ENCODE results near the gene ISCA1. TPM values are rescaled to one million over a fixed set of nuclear protein-coding genes. Genes with fewer than 3 reads are reported as not detected.

ISCA1 gene
- polyA plus RNA-seq, 1 donor from 2014 or later: 141 TPM

DNA sequence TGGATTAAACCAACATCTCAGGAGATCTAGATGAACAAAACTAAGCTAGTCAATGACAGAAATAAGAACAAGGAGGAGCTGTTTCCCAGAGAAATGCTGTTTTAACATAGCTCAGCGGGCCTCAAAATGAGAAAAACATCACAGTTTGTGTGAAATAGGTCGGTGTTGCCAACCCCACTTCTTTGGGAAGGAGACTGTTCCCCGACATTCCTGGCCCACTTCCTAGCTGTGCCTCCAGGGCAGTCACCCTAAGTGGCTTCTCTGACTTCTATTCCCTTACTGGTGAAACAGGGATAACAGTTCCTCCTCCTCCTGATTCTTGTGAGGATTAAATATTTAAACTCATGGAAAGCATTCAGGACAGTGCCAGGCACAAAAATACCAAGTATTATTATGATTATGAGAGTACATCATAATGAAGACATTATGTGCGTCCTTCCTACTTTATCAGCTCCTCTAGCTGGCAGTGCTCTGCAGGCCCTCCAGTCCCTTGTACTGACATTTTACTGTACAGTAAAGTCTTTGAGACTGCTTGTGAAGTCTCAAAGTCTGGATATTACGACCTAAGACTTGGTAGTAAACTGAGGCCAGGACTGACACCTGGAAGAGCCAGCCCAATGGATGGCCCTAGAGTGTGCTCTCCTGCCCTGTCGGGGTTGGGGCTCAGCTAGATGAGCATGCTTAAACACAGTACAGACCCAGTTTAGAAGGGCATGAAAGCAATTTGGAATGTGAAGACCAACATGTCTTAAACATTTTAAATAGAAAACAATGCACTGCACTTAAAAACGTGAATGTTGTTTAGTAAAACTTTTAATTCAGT, 7.3 kb downstream of the ISCA1 start:
- Histone ChIP-seq H3K4me2 (ENCODE audit: low read length) (no peak overlapping the region), H3K9me2 (ENCODE audit: insufficient read depth, low read length) (no peaks in the 10 kb centered on the region), H3K27me3 (ENCODE audit: insufficient read depth, low read depth, low read length) (no peaks in the 10 kb centered on the region), H2AFZ (ENCODE audit: low read depth, low read length) (no peak overlapping the region), H4K20me1 (ENCODE audit: insufficient read depth) (no peaks in the 10 kb centered on the region), H3K36me3 (ENCODE audit: insufficient read depth, low read length) (peaks cover 16% of the 10 kb centered on the region), H3F3A (ENCODE audit: insufficient read depth, low read length, poor library complexity, severe bottlenecking) (no peaks in the 10 kb centered on the region), H3K4me3 (ENCODE audit: low read length) (no peak overlapping the region), H3K9me3 (ENCODE audit: low read length) (no peaks in the 10 kb centered on the region), H3K9ac (ENCODE audit: low read length) (no peak overlapping the region), H3K79me2 (replicated peaks; ENCODE audit: insufficient read depth, low read length) (peaks cover 47% of the 10 kb centered on the region), H3K27ac (ENCODE audit: low read length) (no peak overlapping the region)
- TF ChIP-seq MXI1 (conservative IDR thresholded peaks at IDR 0.05; ENCODE audit: poor library complexity, severe bottlenecking) (no peak), CTCF (IDR thresholded peaks at IDR 0.05; ENCODE audit: poor library complexity, severe bottlenecking) (no peak), EZH2 (IDR thresholded peaks at IDR 0.05; ENCODE audit: borderline replicate concordance, insufficient read depth, low read length, poor library complexity, severe bottlenecking) (no peak), RAD21 (conservative IDR thresholded peaks at IDR 0.05) (no peak), SMC3 (conservative IDR thresholded peaks at IDR 0.05; ENCODE audit: poor library complexity) (no peak), EP300 (conservative IDR thresholded peaks at IDR 0.05; ENCODE audit: poor library complexity, severe bottlenecking) (no peak), TAF1 (IDR thresholded peaks at IDR 0.05; ENCODE audit: low read depth) (no peak), POLR2AphosphoS5 (IDR thresholded peaks at IDR 0.05) (no peak)
- TF ChIP-seq, protein P1, sequence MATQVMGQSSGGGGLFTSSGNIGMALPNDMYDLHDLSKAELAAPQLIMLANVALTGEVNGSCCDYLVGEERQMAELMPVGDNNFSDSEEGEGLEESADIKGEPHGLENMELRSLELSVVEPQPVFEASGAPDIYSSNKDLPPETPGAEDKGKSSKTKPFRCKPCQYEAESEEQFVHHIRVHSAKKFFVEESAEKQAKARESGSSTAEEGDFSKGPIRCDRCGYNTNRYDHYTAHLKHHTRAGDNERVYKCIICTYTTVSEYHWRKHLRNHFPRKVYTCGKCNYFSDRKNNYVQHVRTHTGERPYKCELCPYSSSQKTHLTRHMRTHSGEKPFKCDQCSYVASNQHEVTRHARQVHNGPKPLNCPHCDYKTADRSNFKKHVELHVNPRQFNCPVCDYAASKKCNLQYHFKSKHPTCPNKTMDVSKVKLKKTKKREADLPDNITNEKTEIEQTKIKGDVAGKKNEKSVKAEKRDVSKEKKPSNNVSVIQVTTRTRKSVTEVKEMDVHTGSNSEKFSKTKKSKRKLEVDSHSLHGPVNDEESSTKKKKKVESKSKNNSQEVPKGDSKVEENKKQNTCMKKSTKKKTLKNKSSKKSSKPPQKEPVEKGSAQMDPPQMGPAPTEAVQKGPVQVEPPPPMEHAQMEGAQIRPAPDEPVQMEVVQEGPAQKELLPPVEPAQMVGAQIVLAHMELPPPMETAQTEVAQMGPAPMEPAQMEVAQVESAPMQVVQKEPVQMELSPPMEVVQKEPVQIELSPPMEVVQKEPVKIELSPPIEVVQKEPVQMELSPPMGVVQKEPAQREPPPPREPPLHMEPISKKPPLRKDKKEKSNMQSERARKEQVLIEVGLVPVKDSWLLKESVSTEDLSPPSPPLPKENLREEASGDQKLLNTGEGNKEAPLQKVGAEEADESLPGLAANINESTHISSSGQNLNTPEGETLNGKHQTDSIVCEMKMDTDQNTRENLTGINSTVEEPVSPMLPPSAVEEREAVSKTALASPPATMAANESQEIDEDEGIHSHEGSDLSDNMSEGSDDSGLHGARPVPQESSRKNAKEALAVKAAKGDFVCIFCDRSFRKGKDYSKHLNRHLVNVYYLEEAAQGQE (IDR thresholded peaks at IDR 0.05; ENCODE audit: borderline replicate concordance): no peak

- Histone ChIP-seq H3K4me2 (ENCODE audit: low read length) (no peak overlapping the region), H2AFZ (ENCODE audit: low read depth, low read length) (no peak overlapping the region), H3F3A (ENCODE audit: insufficient read depth, low read length, poor library complexity, severe bottlenecking) (no peaks in the 10 kb centered on the region), H3K4me3 (ENCODE audit: low read length) (no peak overlapping the region), H3K79me2 (replicated peaks; ENCODE audit: insufficient read depth, low read length) (peaks cover 19% of the 10 kb centered on the region), H3K27me3 (ENCODE audit: insufficient read depth, low read depth, low read length) (no peaks in the 10 kb centered on the region), H3K9ac (ENCODE audit: low read length) (no peak overlapping the region), H3K9me3 (ENCODE audit: low read length) (no peaks in the 10 kb centered on the region), H3K27ac (ENCODE audit: low read length) (no peak overlapping the region), H3K36me3 (ENCODE audit: insufficient read depth, low read length) (peaks cover 16% of the 10 kb centered on the region), H3K9me2 (ENCODE audit: insufficient read depth, low read length) (no peaks in the 10 kb centered on the region), H4K20me1 (ENCODE audit: insufficient read depth) (no peaks in the 10 kb centered on the region)
- no peak for TF ChIP-seq TAF1 (IDR thresholded peaks at IDR 0.05; ENCODE audit: low read depth)
- TF ChIP-seq EP300 (conservative IDR thresholded peaks at IDR 0.05; ENCODE audit: poor library complexity, severe bottlenecking): no peak
- TF ChIP-seq RAD21 (conservative IDR thresholded peaks at IDR 0.05): no peak
- no peak for TF ChIP-seq MXI1 (conservative IDR thresholded peaks at IDR 0.05; ENCODE audit: poor library complexity, severe bottlenecking)
- no peak for TF ChIP-seq EZH2 (IDR thresholded peaks at IDR 0.05; ENCODE audit: borderline replicate concordance, insufficient read depth, low read length, poor library complexity, severe bottlenecking)
- TF ChIP-seq, protein P1 (IDR thresholded peaks at IDR 0.05; ENCODE audit: borderline replicate concordance): no peak
- TF ChIP-seq SMC3 (conservative IDR thresholded peaks at IDR 0.05; ENCODE audit: poor library complexity): no peak
- no peak for TF ChIP-seq CTCF (IDR thresholded peaks at IDR 0.05; ENCODE audit: poor library complexity, severe bottlenecking)
Measured at GRCh38 chr9:86272221-86272620, 10.1 kb downstream of the ISCA1 start.

Data from neural cell (in vitro differentiated cells).